A549 treated with GW870086 at 1 μM for 4 hours (cell line): Measurements from ENCODE around the gene PCDHB4. TPM values are rescaled to one million over a fixed set of nuclear protein-coding genes. Genes with fewer than 3 reads are reported as not detected.

Experiments
- total RNA-seq: library from RNA; stranded (reverse); fragments of 200-300 nt; extraction: Qiagen RNA extraction; gene quantifications from 5 replicates; pipeline ENCODE4 v1.2.3, GENCODE V29; 2022; ENCODE audit warnings: low read depth

The PCDHB4 gene
- total RNA-seq, result 0.03 to 0.11 TPM (median 0.08 TPM) in 3 of 5 replicates, not detected in the others

DNA sequence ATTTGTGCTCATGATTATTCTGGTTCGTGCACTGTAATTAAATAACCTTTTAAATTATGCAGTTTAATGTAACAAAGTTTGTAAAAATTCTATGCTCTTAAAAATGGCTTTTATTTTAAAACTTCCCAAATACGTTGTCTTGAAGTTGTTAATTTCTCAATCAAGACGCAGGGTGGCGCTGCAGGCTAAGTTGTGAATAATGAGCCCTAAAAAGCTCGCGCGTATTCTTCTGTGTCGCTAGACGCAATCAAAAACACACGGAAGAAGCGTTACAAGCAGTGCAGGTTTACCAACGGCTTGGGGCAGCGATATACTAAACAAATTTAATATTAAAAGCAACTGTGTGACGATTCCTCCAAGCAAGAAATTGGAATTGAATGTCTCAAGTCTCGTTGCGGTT is at the start of gene PCDHB4:
Gene PCDHB4 (plus strand): TSS at position 256 of the 400 bp plus-strand sequence. CDS start 181 bp downstream, outside the sequence.

DNA sequence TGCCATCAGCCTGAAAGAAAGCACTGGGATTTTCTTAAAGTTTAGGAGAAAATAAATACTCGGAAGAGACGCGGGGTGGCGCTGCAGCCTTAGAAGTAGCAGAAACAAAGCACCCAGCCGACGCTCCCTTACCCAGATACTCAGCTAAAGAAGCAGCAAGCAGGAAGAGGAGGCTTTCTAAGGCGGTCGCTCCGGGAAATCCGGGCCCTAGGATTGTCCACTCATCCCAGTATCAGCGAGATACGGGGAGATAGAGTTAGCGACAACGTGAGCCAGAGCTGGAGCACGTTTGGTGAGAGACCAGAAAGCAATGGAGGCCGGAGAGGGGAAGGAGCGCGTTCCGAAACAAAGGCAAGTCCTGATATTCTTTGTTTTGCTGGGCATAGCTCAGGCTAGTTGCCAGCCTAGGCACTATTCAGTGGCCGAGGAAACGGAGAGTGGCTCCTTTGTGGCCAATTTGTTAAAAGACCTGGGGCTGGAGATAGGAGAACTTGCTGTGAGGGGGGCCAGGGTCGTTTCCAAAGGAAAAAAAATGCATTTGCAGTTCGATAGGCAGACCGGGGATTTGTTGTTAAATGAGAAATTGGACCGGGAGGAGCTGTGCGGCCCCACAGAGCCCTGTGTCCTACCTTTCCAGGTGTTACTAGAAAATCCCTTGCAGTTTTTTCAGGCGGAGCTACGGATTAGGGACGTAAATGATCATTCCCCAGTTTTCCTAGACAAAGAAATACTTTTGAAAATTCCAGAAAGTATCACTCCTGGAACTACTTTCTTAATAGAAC is 26.9 kb upstream of the PCDHB4 start, which contains the start of gene PCDHB2:
Gene PCDHB2 (plus strand): TSS at position 135 of the 782 bp plus-strand sequence. CDS start 176 bp downstream, at position 311.

DNA sequence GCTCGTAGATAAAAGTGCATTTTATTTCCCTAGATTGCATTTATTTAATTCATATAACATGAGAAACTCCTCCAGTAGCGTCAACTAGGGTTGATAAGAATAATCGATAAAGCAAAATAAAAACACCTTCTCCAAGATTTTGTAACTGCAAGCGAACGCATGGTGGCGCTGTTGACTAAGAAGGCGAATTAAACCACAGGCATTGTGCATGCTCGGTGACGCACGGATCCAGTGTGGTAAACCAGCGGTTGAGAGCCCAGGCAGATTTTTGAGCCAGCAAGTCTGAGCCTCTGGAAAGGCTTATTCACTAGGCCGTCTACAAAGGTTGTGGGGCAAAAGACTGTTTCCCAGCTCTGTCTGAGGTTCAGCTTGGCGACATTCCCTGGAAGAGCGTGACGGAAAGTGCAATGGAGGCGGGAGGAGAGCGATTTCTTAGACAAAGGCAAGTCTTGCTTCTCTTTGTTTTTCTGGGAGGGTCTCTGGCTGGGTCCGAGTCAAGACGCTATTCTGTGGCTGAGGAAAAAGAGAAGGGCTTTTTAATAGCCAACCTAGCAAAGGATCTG is 21.3 kb upstream of the PCDHB4 start, which contains the start of gene PCDHB3:
Gene PCDHB3 (plus strand): TSS at position 231 of the 563 bp plus-strand sequence. CDS start 177 bp downstream, at position 408.

DNA sequence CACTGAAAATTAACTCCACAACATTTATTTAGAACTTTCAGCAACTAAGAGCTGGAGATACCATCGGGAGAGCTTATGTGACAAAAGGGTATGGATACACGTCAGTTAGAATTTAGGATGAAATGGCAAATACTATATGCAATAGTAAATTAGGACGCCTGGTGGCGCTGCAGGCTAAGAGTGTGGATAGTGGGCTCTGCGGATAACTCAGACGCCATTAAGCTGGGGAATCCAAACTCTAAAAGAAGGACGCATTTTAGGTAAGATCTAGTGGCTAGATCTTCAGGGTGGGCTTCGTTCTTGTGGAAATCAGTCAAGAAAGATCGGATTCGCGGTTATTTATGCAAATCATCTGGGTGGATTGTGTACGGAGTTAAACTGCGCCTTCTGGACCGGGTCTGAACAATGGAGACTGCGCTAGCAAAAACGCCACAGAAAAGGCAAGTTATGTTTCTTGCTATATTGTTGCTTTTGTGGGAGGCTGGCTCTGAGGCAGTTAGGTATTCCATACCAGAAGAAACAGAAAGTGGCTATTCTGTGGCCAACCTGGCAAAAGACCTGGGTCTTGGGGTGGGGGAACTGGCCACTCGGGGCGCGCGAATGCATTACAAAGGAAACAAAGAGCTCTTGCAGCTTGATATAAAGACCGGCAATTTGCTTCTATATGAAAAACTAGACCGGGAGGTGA is 13.6 kb downstream of the PCDHB4 start, which contains the start of gene PCDHB5:
Gene PCDHB5 (plus strand): TSS at position 177 of the 688 bp plus-strand sequence. CDS start 229 bp downstream, at position 406.

DNA sequence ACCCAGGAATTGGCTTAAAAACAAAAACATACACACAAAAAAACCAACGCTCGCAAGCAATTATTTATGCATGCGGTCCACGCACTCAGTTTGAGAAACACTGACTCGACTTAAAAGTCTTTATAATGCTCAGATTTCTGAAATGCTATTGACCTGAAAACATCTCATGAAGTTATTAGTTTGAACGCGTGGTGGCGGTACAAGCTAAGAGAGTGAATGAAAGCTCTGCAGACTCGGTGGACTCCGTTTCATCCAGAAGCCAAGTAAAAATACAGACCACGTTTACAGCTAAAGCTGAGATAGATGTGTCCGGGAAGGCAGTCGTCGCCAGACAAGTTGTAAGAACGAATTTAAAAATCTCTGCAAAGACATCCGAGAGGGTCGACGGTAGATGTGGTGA is 28.2 kb downstream of the PCDHB4 start, which contains the start of gene PCDHB6:
Gene PCDHB6 (plus strand): TSS at position 246 of the 400 bp plus-strand sequence. CDS start 201 bp downstream, outside the sequence.

DNA sequence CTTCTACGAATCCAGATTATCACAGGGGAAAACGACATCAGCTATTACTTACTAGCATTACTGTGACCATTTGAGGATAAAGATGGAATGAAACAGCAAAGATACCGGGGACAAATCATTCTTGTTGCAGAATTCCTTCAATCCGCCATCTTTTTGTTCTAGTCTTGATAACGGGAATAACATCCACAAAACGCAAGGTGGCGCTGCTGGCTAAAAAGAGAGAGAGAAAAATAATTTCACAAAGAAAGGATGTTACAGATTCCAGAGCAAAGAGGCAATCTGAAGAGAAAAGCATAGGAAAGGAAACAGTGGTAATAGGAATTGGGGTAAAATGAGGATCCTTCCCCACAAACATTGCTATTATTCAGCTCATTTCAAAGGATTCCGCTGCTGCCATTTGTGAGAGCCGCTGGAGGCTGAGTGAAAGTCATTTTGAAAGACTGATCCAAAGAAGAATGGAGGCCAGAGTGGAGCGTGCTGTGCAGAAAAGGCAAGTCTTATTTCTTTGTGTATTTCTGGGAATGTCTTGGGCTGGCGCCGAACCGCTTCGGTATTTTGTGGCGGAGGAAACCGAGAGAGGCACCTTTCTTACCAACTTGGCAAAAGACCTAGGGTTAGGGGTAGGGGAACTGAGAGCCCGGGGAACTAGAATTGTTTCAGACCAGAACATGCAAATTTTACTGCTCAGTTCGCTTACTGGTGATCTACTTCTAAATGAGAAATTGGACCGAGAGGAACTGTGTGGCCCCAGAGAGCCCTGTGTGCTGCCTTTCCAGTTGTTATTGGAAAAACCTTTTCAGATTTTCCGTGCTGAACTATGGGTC is 51.0 kb downstream of the PCDHB4 start, which contains the start of gene PCDHB7:
Gene PCDHB7 (plus strand): TSS at position 264 of the 824 bp plus-strand sequence. CDS start 192 bp downstream, at position 456.

Other genes starting within 250 kb of the PCDHB4 start
- gene PCDHA12, start 246.5 kb upstream of the PCDHB4 start, total RNA-seq, result 2.5 to 3.4 TPM (median 3.1 TPM) in 5 replicates
- 0.07 to 0.17 TPM (median 0.10 TPM) in 5 replicates for gene PCDHA13, start 239.7 kb upstream of the PCDHB4 start, total RNA-seq
- gene PCDHAC1, start 195.5 kb upstream of the PCDHB4 start, total RNA-seq, result 2.4 to 3.3 TPM (median 3.0 TPM) in 5 replicates
- gene PCDHAC2, start 155.3 kb upstream of the PCDHB4 start, total RNA-seq, result 4.0 to 5.0 TPM (median 4.4 TPM) in 5 replicates
- gene PCDHB1, start 70.4 kb upstream of the PCDHB4 start, total RNA-seq, result not detected in 5 replicates
- gene PCDHB2, start 27.2 kb upstream of the PCDHB4 start, total RNA-seq, result 3.3 to 4.1 TPM (median 3.4 TPM) in 5 replicates
- gene PCDHB3, start 21.3 kb upstream of the PCDHB4 start, total RNA-seq, result 0.05 TPM in 1 of 5 replicates, not detected in the others
- 0.94 to 1.8 TPM (median 1.5 TPM) in 5 replicates for gene PCDHB5, start 13.4 kb downstream of the PCDHB4 start, total RNA-seq
- gene PCDHB6, start 28.2 kb downstream of the PCDHB4 start, total RNA-seq, result 0.81 to 1.2 TPM (median 0.89 TPM) in 5 replicates
- not detected in 5 replicates for gene PCDHB7, start 50.8 kb downstream of the PCDHB4 start, total RNA-seq
- gene PCDHB8, start 56.0 kb downstream of the PCDHB4 start, total RNA-seq, result 0.24 to 0.39 TPM (median 0.32 TPM) in 5 replicates
- gene PCDHB16, start 60.6 kb downstream of the PCDHB4 start, total RNA-seq, result 0.05 to 0.15 TPM (median 0.06 TPM) in 4 of 5 replicates, not detected in the other
- gene PCDHB9, start 65.3 kb downstream of the PCDHB4 start, total RNA-seq, result 0.05 TPM in 1 of 5 replicates, not detected in the others
- 0.05 TPM in 2 of 5 replicates, not detected in the others for gene PCDHB10, start 70.5 kb downstream of the PCDHB4 start, total RNA-seq
- 0.08 to 0.12 TPM (median 0.10 TPM) in 4 of 5 replicates, not detected in the other for gene PCDHB11, start 77.8 kb downstream of the PCDHB4 start, total RNA-seq
- not detected in 5 replicates for gene PCDHB12, start 86.9 kb downstream of the PCDHB4 start, total RNA-seq
- gene PCDHB13, start 92.1 kb downstream of the PCDHB4 start, total RNA-seq, result 0.03 to 0.07 TPM (median 0.07 TPM) in 4 of 5 replicates, not detected in the other
- gene PCDHB14, start 101.5 kb downstream of the PCDHB4 start, total RNA-seq, result 0.02 to 0.13 TPM (median 0.07 TPM) in 5 replicates
- gene PCDHB15, start 123.6 kb downstream of the PCDHB4 start, total RNA-seq, result 0.05 to 0.16 TPM (median 0.09 TPM) in 3 of 5 replicates, not detected in the others
- gene SLC25A2, start 182.2 kb downstream of the PCDHB4 start, total RNA-seq, result not detected in 5 replicates
- 63.2 to 78.4 TPM (median 73.8 TPM) in 5 replicates for gene TAF7, start 199.0 kb downstream of the PCDHB4 start, total RNA-seq
- gene PCDHGA1, start 208.7 kb downstream of the PCDHB4 start, total RNA-seq, result 0.29 to 0.38 TPM (median 0.32 TPM) in 5 replicates
- gene PCDHGA2, start 216.9 kb downstream of the PCDHB4 start, total RNA-seq, result 0.45 to 0.72 TPM (median 0.70 TPM) in 5 replicates
- gene PCDHGA3, start 222.0 kb downstream of the PCDHB4 start, total RNA-seq, result not detected in 5 replicates
- gene PCDHGB1, start 228.3 kb downstream of the PCDHB4 start, total RNA-seq, result 1.6 to 2.1 TPM (median 1.9 TPM) in 5 replicates
- 0.07 to 0.18 TPM (median 0.14 TPM) in 5 replicates for gene PCDHGA4, start 233.2 kb downstream of the PCDHB4 start, total RNA-seq
- gene PCDHGB2, start 238.2 kb downstream of the PCDHB4 start, total RNA-seq, result 0.05 to 0.19 TPM (median 0.10 TPM) in 5 replicates
- 0.08 to 0.22 TPM (median 0.12 TPM) in 5 replicates for gene PCDHGA5, start 242.3 kb downstream of the PCDHB4 start, total RNA-seq
- 0.16 to 0.31 TPM (median 0.22 TPM) in 5 replicates for gene PCDHGB3, start 248.4 kb downstream of the PCDHB4 start, total RNA-seq